Measurements from ENCODE around the gene MTG1.
A peak's percentile ranks its signal among the peaks of the same experiment; 100 is the strongest.

The MTG1 gene

GRCh38 chr10:133394064-133394663, at the start of gene MTG1:
Gene MTG1, plus strand, starts transcription at chr10:133394157. Its CDS starts 64 bp downstream, at chr10:133394221.
- DNase-seq (ENCODE audit: low spot score), result peak; percentile 90

DNA sequence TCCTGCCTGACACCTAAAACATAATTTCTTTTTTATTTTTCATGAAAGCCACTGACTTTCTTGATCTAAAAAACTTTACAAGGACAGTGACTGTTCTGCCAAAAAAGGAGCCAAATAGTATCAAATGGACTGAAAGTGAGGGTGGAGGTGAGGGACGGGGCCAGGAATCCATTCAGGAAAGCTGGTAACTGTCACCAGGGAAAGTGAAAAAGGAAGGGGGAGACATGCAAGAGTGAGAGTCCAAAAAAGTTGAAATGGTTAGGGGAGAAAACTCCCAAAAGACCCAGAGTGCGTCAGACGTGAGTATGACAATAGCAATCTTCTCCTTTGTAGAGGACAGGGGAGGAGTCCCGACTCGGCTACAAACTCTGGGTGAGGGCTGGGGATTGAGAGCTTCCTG, 49.7 kb upstream of the MTG1 start:
- no peak for DNase-seq (ENCODE audit: low spot score)

DNA sequence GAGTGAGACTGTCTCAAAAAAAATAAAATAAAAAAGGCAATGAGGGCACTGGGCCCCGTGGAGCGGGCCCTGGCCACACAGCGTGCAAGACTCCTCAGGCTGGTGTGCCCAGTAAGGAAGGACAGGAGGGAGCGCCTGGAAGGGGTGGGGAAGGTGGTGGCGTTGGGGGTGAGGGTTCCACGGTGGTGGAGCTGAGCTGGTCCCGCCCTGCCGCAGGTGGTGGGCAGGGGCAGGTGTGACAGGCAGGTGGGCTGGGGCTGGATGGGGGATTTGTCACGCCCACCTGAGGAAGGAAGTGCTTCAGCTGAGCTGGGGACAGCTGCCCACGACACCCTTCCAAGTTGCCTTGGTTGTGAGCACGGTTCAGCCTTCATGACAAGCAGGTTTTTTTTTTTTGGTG, 47.5 kb upstream of the MTG1 start:
- no peak for DNase-seq (ENCODE audit: low spot score)

GRCh38 chr10:133347710-133348517, 46.0 kb upstream of the MTG1 start:
- no peak for DNase-seq (ENCODE audit: low spot score)

- DNase-seq (ENCODE audit: low spot score), result no peak
Measured at GRCh38 chr10:133349160-133349568, 44.8 kb upstream of the MTG1 start.

DNA sequence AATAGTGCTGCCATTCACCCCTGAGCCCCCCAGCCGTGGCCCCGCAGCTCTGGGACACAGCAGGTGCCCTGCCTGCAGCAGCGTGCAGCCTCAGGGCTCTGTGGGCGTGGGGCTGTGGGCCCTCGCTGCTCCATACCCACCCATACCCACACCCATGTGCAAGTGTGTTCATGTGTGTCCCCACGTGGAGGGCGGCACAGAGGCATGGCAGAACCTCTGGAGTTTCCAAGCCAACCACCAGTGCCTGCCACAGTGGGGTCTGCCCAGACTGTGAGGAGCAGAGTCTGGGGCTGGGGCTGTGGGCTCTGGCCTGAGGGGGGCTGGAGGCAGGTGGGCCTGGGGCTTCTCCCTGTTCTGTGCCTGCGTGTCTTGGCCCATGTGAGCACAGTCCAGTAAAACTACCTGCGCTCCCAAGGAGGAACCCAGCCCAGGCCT, 44.4 kb upstream of the MTG1 start:
- DNase-seq (ENCODE audit: low spot score), result no peak

- DNase-seq (ENCODE audit: low spot score), result no peak
Measured at GRCh38 chr10:133350283-133350949, 43.5 kb upstream of the MTG1 start.

- DNase-seq (ENCODE audit: low spot score), result no peak
Measured at GRCh38 chr10:133350950-133351329, 43.0 kb upstream of the MTG1 start.

DNA sequence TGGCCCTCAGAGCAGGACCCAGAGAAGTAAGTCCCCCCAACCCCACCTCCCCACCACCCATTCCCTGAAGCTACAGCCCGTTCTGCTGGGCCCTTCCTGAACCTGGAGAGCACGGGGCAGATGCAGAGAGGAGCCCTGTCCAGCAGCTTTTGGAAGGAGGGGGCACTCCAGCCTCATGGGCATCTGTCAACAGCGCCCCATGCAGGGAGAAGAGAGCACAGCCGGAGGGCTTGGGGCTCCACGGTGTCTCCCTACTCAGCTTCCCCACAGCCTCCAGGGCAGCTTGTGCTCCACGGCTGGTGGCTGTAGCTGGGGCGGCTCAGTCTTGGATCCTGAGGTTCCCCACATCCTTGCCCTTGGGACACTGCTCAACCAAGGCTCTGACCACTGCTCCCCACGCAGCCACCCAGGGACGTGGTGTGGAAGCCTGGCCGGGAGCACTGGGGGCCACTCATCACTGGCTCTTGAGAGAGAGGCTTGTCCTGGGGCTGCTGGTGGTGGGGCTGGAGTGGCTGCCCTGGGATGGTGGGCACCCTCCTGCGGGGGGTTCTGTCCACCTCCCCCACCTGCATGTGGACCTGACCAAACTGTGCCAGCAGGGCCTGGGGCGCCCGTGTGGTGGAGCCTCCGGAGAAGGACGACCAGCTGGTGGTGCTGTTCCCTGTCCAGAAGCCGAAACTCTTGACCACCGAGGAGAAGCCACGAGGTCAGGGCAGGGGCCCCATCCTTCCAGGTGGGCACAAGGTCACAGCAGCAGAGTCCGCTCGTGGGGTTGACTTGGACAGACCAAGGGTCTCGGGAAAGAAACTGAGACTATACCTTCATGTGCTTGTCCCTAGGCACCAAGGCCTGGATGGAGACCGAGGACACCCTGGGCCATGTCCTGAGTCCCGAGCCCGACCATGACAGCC, 42.3 kb upstream of the MTG1 start:
- DNase-seq (ENCODE audit: low spot score), result no peak

DNA sequence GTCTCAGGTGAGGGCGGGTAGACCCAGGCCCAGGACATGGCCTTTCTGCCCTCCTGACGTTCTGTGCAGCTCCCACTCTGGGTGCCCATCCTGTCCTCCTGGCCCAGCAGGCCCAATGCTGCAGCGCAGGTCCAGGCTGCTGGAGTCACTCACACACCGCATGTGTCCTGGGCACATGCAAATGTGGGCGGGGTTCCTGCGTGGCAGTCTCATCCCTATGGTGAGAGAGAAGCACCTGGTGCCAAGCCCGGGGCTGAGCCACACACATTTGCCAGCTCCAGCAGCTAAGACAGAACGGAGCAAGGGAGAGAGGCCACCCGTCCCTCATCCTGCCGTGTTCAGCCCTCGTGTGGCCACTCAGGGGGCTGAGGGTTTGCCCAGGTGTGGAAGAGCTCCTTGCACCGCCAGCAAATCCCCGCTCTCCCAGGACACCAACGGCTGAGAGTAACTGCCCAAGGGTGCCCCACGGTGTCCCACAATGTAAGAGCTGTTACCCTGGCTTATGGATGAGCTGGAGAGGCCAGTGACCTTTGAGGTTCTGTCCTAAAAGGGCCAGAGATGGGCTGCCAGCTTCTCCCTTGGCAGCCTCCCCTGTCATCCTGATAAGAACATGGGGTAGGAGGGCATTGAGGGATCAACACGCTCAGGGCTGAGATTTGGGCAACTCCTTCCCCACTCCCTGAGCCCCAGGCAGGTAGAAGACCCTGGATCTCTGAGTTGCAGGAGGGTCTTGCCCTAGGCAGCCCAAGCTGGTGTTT, 40.6 kb upstream of the MTG1 start:
- no peak for DNase-seq (ENCODE audit: low spot score)

- DNase-seq (ENCODE audit: low spot score), result no peak
Measured at GRCh38 chr10:133353988-133354605, 39.9 kb upstream of the MTG1 start.

GRCh38 chr10:133354672-133355240, 39.2 kb upstream of the MTG1 start:
- no peak for DNase-seq (ENCODE audit: low spot score)

DNA sequence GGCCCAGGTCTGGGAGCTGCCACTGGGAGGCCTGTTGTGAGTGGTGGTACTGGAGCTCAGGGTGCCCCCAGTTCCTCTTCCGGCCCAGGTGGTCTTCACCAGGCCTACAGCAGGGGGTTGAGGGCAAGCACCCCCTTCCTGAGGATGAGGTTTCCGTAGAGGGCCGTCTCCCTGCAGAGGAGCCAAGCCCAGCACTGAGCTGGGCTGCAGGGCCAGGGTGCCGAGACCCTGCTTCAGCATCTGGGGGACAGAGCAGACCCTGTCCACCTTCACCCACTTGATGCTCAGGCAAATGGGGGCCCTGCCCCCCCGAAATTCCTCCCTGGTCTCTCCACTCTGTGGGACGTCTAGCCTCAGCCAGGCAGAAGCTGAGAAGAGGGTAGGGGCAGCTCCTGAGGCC, 38.7 kb upstream of the MTG1 start:
- DNase-seq (ENCODE audit: low spot score), result no peak

DNA sequence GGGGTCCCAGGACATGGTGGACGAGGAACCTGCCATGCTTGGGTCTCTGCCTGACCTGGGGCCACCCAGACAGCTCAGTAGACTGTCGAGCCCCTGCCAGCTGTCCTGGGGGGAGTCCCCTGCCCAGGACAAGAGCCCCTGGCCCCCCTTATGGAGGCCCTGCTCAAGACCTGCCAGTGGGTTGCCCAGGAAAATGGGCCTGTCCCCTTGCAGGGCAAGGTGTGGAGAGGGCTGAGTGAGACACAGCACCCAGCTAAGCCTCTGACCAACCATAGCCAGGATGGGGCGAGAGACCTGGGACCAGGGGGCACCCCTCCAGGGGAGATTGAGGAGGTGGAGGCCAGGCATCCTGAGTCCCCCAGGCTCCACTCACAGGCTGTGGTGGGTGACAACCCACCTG, 38.0 kb upstream of the MTG1 start:
- DNase-seq (ENCODE audit: low spot score), result no peak

DNA sequence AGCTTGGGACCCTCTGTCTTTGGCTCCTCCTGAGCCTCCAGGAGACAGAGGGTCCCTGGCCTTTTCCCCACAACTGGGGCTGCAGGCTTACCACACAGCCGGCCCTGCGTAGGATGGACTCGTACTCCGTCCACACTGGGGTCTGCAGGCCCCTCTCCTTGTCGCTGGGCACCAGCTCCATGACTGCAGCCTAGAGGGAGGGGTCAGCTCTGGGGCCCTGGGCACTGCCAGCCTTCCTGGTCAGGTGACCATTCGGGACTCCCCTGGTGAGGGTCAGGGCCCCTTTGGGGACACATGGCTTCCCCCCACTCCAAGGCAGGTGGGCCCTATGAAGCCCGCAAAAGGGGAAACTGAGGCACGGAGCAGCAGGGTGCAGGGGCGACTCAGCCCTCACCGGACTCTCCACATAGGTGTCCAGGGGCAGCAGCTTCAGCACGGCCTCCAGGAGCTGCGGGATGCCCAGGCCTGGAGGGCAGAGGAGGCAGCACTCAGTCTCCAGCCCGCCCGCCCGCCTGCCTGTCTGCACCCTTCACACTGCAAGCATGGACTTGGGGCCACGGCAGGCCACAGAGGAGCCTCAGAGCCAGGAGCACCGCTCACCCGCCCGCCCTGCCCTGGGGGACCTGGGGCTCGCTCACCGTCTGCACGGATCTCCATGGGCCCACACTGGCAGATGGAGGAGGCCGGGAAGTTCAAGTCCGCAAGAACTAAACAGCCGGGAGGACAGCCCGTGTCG, 37.2 kb upstream of the MTG1 start:
- DNase-seq (ENCODE audit: low spot score), result no peak

DNA sequence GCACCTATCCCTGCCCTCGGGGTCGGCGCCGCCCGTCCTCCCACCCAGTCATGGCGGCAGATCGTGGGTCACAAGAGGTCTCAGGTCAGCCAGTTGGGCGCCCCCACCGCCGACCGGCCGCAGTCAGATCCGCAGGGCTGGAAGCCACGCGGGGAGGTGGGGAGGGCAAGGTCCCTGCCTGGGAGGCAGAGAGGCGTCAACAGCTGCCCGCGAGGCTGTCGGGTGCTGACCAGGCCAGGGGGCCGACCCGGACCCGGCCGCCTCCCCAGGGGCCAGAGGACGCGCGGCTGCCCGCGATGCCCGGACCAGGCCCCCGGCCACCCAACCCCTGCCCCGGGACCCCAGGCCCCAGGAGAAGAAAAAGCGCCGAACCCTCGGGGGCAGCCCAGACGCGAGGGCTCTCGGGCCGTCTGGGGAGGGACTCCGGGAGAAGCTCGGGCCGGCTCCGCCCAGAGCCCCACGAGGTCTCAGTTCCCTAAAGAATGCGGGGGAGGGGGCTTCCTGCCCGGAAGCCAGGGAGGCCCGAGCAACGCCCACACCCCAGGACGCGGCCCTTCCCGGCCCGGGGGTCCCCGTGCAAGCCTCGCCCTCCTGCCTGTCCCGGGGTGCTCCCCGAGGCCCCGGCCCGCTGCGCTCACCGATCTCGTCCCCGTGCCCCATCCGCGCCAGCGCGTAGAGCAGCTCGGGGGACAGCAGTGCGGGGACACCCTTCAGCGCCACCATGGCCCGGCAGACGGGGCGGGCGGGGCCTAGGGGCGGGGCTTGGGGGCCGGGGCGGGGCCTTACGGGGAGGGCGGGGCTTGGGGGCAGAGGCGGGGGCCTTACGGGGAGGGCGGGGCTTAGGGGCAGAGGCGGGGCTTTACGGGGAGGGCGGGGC, 36.4 kb upstream of the MTG1 start, which contains the start of gene FUOM:
TSS of gene FUOM (minus strand) at position 735 of the 877 bp plus-strand sequence. CDS start at position 723, 12 bp downstream.
- DNase-seq (ENCODE audit: low spot score), result peak; percentile 38

DNA sequence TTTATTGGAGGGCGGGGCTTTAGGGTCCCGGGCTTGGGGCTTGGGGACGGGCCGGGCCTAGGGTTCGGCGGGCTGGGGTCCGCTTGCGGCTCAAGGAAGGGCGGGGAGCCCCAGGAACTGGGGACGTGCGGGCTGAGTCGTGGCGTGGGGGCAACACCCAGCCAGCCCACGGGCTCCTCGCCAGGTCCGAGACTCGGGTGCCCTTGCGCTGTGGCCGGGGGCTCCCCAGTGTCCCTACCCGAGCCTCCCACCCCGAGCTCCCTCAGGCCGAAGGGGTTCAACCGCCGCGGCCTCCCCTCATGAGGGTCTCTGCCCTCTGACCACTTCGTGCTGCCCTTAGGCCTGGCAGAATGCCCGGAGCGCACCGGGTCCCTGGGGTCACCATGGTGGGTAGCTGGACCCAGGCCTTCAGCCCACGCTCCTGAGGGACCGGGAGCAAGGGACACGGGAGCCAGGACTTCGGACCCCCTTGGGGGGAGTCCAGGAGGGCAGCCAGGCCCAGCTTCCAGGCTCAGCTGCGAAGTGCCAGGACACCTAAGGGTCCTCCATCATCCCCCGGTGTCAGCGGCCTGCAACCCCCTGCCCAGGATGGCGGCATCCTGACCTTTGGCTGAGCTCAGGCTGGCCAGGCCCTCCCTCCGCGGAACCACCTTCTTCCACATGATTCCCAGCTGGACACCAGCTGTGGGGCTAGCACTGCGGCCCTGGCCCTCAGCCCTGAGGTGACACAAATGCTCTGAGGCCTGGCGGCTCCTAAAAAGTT, 35.6 kb upstream of the MTG1 start:
- no peak for DNase-seq (ENCODE audit: low spot score)

DNA sequence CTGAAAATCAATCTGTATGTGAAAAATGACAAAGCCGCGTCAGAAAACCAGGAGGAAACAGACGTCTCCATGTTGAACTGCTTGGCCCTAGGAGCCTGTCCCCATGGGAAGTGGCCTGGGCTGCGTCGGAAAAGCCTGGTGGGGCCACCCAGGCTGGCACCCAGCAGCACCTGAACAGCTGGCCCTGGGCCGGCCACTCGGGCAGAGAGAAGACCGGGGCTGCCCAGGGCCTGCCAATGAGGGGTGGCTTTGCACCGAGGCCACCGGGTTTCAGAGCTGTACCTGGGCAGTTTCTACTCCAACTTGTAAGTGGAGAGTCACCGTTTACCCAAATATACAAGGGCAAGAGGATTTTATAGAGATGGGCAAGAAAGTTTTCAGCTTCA, 35.0 kb upstream of the MTG1 start:
- DNase-seq (ENCODE audit: low spot score), result no peak
